ENCODE results near the gene BEST2.

BEST2 gene

DNA sequence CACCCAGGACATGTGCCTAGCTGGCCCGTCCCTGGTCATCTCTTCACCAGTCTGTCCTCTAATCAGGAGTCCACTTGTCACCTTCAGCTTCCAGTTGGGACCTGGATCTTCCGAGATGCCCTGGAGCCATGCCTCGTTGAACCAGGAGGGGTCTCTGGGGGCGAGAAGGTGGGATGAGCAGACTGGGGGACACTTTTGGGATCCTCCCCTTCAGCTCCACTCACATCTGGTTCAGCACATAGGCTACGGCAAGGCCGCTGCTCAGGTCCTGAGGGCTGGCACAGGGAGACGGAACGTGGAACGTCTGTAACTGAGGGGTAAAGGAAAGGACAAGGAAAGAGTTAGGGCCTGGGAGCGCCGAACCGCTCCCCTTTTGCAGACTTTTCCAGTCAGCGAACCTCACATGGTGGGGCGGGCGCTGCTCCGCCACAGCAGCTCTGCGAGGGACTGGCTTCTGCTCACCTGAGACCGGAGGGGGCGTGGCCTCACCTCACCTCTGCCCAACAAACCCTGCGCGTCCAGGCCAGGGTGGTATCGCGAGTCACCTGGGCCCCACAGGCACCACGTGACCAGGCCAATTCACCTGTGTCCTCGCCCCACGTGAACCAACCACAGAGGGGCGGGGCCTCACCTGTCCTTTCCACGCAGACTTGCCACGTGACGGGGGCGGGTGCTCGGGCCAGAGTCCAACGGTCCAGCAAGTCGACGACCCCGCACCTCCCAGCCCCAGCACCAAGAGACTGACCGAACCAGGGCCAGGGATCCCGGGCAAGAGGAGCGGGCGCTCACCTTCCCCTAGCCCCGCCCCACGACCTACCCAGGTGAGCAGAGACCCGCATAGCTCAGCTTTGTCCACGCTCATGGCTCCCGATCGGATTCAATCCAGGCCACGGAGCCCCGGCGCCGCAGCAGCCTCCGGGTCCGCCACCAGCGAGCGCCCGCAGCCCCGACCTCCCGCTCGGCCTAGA is 23.3 kb downstream of the BEST2 start, which contains the start of gene HOOK2:
Gene HOOK2, minus strand, starts transcription at position 965 of the 968 bp plus-strand sequence. Its CDS starts 103 bp downstream, at position 862.
- TF ChIP-seq CTCF (IDR thresholded peaks at IDR 0.05; ENCODE audit: low read length) (no peak), EZH2 (IDR thresholded peaks at IDR 0.05; ENCODE audit: borderline replicate concordance, low read length) (no peak)
- peaks cover 7% of the 10 kb centered on the region; the same call in 1 of the 2 replicates for H3F3A ChIP-seq (ENCODE audit: insufficient read depth, low read length)

GRCh38 chr19:12777217-12778016 is 25.8 kb downstream of the BEST2 start:
- H3K27me3 ChIP-seq (ENCODE audit: insufficient read depth, low read length), result no peaks in the 10 kb centered on the region
- no peak overlapping the region for H2AFZ ChIP-seq (ENCODE audit: low read length)
- H3K4me3 ChIP-seq (ENCODE audit: low read depth, low read length, poor library complexity, severe bottlenecking), result peak overlapping the region; percentile 61
- no peaks in the 10 kb centered on the region for H3K9me2 ChIP-seq (ENCODE audit: low read depth, low read length)
- H3K27ac ChIP-seq (ENCODE audit: low read depth, low read length, poor library complexity, severe bottlenecking), result no peak overlapping the region
- no peaks in the 10 kb centered on the region for H3K79me2 ChIP-seq (ENCODE audit: insufficient read depth, low read length)
- H3K4me2 ChIP-seq (ENCODE audit: low read length), result peak overlapping the region; percentile 80
- peaks cover 39% of the 10 kb centered on the region for H3K4me1 ChIP-seq (ENCODE audit: insufficient read depth, low read length, severe bottlenecking)
- H4K20me1 ChIP-seq (ENCODE audit: insufficient read depth, low read length), result no peaks in the 10 kb centered on the region
- peak overlapping the region; percentile 63 for H3K9ac ChIP-seq (ENCODE audit: low read length)
- H3K36me3 ChIP-seq (ENCODE audit: insufficient read depth, low read length), result no peaks in the 10 kb centered on the region
- H3K9me3 ChIP-seq (ENCODE audit: low read length), result no peaks in the 10 kb centered on the region
- peak; percentile 96 for TF ChIP-seq CTCF (IDR thresholded peaks at IDR 0.05; ENCODE audit: low read length)
- TF ChIP-seq EZH2 (IDR thresholded peaks at IDR 0.05; ENCODE audit: borderline replicate concordance, low read length), result no peak
- H3F3A ChIP-seq (ENCODE audit: insufficient read depth, low read length), result peaks cover 7% of the 10 kb centered on the region; the same call in 1 of the 2 replicates

More for the DNA sequence above, 23.3 kb downstream of the BEST2 start, which contains the start of gene HOOK2:
- H4K20me1 ChIP-seq (ENCODE audit: insufficient read depth, low read length), result no peaks in the 10 kb centered on the region
- H3K27ac ChIP-seq (ENCODE audit: low read depth, low read length, poor library complexity, severe bottlenecking), result peak within 1 kb of the TSS; percentile 18
- H3K36me3 ChIP-seq (ENCODE audit: insufficient read depth, low read length), result no peaks in the 10 kb centered on the region
- peaks cover 34% of the 10 kb centered on the region for H3K4me1 ChIP-seq (ENCODE audit: insufficient read depth, low read length, severe bottlenecking)
- no peaks in the 10 kb centered on the region for H3K9me2 ChIP-seq (ENCODE audit: low read depth, low read length)
- H3K4me2 ChIP-seq (ENCODE audit: low read length), result peak within 1 kb of the TSS; percentile 77
- peak within 1 kb of the TSS; percentile 61 for H3K9ac ChIP-seq (ENCODE audit: low read length)
- peak within 1 kb of the TSS; percentile 63 for H3K4me3 ChIP-seq (ENCODE audit: low read depth, low read length, poor library complexity, severe bottlenecking)
- H2AFZ ChIP-seq (ENCODE audit: low read length), result no peak within 1 kb of the TSS
- no peaks in the 10 kb centered on the region for H3K79me2 ChIP-seq (ENCODE audit: insufficient read depth, low read length)
- H3K9me3 ChIP-seq (ENCODE audit: low read length), result no peaks in the 10 kb centered on the region
- H3K27me3 ChIP-seq (ENCODE audit: insufficient read depth, low read length), result no peaks in the 10 kb centered on the region

GRCh38 chr19:12778017-12778904 is 26.7 kb downstream of the BEST2 start:
- no peak overlapping the region for H2AFZ ChIP-seq (ENCODE audit: low read length)
- TF ChIP-seq CTCF (IDR thresholded peaks at IDR 0.05; ENCODE audit: low read length) (no peak), EZH2 (IDR thresholded peaks at IDR 0.05; ENCODE audit: borderline replicate concordance, low read length) (no peak)
- H3K4me2 ChIP-seq (ENCODE audit: low read length), result peak overlapping the region; percentile 80
- peaks cover 47% of the 10 kb centered on the region for H3K4me1 ChIP-seq (ENCODE audit: insufficient read depth, low read length, severe bottlenecking)
- H3K9ac ChIP-seq (ENCODE audit: low read length), result peak overlapping the region; percentile 63
- H3K27ac ChIP-seq (ENCODE audit: low read depth, low read length, poor library complexity, severe bottlenecking), result peak overlapping the region; percentile 25
- H3K27me3 ChIP-seq (ENCODE audit: insufficient read depth, low read length), result no peaks in the 10 kb centered on the region
- H4K20me1 ChIP-seq (ENCODE audit: insufficient read depth, low read length), result no peaks in the 10 kb centered on the region
- H3F3A ChIP-seq (ENCODE audit: insufficient read depth, low read length), result peaks cover 7% of the 10 kb centered on the region; the same call in 1 of the 2 replicates
- no peaks in the 10 kb centered on the region for H3K79me2 ChIP-seq (ENCODE audit: insufficient read depth, low read length)
- H3K36me3 ChIP-seq (ENCODE audit: insufficient read depth, low read length), result no peaks in the 10 kb centered on the region
- H3K9me2 ChIP-seq (ENCODE audit: low read depth, low read length), result no peaks in the 10 kb centered on the region
- peak overlapping the region; percentile 61 for H3K4me3 ChIP-seq (ENCODE audit: low read depth, low read length, poor library complexity, severe bottlenecking)
- H3K9me3 ChIP-seq (ENCODE audit: low read length), result no peaks in the 10 kb centered on the region

Measured in OCI-LY1 (cell line).